Measurements from ENCODE around the gene ADAMTS2.
"Not testable (repeated sequence)": the region's sequence is repeated elsewhere in the genome, so short reads cannot be mapped to it uniquely, and the experiment has no call there.

ADAMTS2 gene

DNA sequence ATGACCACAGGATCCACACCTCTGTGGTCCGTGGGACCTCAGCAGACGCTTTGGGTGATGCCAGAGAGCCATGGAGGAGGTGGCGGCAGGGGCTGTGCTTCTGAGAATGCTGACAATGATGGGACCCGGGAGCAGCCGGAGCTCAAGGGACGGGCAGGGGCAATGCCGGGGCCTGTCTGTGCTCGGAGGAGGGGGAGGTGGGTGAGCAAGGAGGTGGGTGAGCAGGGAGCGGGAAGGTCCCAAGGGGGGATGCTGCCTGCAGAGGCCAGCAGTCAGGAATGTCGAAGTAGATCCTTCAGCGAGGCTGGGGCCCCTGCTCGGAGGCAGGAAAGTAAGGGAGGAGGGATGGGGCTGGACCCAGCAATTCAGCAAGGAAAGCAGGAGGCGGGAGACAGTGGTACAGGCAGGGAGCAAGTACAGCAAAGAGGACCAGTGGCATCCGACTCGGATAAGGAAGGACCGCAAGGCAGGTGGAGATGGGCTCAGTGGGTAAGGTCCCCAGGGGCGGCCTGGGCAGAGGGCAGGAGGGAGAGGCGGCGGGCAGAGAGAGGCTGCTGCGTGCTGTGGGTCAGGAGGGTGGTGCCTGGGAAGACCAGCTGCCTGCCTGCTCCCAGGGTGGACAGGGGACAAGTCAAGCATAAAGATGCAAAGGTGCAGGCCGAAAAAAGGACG, 49.0 kb downstream of the ADAMTS2 start:
- DNase-seq (ENCODE audit: low spot score): no peak

DNA sequence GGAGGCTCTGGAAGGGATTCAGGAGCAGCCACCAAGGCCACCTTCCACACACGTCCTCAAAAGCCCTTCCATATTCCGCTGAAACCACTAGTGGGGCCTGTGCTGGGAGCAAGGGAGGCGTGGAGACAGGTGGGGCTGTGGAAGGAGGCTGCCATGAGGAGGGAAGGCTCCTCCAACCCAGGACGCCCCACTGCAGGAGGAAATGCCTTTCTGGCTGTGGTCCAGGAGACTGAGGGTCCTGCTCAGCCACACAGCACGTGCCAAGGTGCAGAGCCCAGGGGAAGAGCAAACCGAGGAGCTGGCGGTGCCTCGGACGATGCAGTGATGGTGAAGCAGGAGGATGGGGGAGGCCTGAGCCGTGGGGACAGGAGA, 49.5 kb downstream of the ADAMTS2 start:
- DNase-seq (ENCODE audit: low spot score): no peak

DNA sequence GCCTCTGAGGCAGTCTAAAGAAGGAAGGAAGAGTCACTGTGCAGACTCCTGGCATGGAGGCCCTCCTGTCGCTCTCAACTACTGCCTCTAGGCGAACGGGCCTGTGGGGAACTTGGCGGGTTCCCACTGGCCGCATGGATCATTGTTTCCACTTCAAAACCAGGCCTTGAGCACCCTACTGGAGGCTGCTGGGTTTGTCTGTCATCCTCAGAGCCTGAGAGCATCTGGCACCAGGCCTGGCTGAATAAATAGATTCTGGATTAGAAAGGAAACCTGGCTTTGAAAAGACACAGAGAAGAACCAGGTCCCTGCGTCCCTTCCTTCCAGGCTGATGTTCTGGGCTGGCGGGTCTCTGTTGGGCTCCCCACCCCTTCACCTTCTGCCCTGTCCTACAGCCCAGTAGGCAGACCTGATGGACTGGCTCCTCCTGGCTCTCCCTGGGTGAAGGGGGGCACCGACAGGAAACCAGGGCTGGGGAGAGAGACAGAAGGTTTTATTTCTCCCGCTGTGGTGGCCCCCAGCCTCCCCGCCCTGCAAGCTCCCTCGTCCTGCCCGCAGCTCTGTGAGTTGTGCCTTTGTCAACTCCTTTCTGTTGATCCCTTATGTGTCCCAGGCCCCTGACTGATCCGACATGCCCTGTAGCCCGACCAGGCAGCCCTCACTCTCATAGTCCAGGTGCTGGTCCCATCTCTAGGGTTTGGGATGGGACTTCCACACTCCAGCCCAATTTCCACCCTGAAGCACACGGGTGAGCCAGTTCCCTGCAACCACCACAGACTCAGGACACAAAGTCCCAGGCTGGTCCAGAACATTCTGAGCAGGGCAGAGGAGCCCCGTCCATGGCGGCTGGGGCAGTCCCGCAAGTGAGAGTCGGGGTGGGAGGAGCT, 50.1 kb downstream of the ADAMTS2 start:
- DNase-seq (ENCODE audit: low spot score): no peak

DNA sequence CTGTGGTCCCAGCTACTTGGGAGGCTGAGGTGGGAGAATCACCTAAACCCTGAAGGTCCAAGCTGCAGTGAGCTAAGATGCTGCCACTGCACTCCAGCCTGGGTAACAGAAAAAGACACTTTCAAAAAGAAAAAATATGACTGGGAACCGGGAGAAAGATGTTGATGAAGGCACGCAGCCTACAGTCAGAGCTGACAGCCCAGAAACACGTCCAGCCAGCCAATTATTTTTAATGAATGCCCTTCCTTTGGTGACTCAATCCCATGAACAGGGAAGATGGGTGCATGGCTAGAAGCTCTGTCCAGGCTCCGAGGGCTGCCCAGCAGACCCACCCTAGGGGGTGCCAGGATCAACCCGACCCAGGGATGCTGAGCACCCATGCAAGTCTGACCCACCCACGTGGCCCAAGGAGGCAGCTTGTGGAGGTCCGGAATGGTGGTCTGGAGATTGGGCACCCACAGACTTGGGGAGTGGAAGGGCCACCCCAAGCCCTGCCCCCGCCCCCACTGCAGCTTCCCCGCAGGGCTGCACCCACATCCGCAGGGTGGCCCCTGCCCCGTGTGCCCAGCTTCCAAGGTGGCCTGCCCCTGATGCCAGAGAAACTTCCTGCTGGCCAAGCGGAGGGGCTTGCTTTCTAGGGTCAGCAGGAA, 51.0 kb downstream of the ADAMTS2 start:
- DNase-seq (ENCODE audit: low spot score): no peak

DNA sequence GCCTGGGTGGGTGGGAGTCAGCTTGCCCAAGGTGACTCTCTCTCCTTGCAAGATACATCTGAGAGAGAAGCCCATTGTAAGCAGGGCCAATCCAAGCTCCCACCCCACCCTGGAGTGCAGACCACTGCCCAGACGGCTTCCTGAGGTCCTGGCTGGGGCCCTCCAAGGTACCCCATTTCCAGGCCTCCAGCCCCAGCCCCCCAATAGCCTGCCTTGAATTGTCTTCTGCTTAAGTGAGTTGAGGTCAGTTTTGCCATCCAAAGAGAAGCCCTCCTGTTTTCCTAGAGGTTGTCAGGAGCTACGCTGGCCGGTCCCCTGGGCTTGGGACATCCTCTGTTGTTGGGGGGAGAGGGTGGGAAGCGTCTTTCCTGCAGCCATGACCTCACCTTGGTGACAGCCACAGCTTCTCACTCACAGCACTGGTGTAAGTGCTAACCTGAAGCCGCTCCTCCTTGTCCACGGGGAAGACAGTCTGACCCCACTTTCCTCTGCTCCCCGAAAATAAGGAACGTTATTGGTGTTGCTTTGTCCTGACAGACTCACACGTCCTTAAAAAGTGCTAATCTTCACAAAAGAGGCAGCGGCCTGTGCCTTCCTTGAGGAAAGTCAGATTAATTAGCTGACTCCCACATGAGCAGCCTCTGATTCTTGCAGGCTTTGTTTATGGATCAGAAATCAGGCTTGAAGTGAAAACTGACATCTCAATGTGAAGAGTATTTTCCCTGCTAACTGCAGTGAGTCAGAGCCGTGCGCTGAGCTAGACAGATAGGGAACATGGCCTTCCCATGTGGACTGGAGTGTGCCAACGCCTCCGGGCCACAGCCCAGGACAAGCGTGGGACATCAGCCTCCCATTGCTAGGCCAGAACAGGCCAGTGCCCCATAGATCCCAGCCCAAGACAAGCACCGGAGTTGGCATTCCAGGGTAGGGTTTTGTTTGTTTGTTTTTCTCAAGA, 52.3 kb downstream of the ADAMTS2 start:
- no peak for DNase-seq (ENCODE audit: low spot score)

DNA sequence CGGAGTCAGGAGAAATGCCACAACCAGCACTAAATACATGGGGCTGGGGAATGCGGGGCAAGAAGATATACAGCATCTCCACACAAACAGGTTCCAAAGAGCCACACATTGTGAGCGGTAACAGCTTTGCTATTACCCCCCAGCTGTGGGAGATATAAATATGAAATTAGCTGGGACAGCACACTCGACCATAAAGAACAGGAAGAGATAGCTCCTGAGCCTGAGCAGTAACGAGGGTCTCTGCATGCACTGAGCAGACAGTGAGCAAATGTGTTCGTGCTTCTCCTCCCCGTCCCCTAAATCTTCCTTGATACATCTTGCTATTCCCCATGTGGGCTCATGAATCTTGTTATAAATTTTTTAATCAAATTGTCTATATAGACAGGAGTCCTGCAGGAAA, 53.1 kb downstream of the ADAMTS2 start:
- DNase-seq (ENCODE audit: low spot score): no peak

DNA sequence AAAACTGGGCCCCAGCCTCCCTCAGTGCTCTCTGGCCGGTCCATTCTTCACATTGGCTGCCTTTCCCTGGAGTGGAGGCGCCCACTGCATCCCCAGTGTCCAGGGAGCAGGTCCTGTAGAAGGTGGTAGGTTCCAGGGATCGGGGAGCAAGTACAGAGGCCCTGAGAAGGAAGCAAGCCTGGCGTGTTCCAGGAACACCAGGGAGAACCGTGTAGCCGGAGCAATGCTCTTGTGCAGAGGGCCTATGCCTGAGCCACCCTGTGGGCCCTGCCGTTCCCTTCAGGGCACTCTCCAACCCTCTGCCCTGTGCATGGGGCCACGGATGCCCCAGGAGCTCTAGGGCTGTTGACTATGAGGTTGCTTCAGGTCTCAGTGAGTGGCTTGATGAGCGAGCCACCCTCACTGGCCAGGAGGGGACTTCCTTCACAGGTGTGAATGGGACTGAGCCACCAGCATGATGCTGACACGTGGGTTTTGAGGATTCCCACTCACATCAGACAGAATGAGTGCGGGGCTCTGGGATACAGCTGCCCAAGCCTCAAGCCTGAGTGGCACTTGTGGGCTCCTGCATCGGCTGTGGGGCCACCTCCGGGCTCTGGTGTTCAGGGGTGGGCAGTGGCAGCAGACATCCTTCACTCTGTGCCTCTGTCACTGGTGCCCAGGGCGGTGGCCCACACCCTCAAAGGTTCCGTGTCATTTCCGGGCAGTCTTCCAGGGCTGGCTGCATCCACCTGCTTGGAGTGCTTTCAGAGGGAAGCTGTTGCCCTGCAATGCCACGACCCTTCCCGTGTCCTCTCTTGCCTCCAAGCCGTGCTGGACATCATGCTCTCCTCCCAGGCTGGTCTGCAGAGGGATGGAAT, 54.4 kb downstream of the ADAMTS2 start:
- DNase-seq (ENCODE audit: low spot score): no peak

DNA sequence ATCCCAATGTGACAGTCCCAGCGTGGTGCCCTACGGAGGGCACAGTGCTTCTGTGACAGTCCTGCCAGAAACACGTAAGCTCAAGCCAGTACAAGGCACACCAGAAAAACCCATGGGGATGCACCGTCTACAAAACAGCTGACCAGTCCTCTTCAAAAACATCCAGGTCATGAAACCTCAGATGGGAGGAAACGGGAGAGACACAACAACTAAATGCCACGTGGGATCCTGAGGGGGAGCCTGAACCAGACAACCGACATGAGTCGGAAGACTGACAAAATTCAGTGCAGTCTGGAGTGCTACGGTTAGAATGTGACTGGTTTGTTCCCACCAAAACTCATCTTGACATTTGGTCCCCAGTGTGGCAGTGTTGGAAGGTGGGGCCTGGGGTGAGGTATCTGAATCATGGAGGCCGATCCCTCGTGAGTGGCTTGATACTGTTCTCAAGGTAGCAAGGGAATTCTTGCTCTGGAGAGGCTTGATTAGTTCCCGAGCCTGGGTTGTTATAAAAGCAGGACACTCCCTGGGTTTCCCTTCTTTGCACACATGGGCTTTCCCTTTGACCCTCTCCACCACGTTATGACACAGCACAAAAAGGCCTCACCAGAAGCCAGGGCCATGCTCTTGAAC, 55.4 kb downstream of the ADAMTS2 start:
- DNase-seq (ENCODE audit: low spot score): no peak

DNA sequence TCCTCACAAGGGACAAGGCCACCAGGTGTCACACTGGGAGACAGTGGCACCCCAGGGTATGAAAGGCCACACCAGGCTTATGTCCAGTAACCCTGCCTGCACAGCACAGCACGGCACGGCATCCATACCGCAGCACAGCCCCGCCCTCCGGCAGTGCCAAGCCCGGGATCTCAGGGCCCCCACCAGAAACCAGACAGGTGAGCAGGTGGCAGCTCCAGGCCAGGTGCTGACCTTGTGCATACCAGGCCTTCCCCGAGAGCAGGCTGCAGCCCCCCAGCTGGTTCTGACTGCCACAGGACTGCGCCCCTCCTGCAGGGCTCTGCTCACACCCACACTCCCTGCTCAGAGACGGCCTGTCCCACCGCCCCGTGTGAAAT, 56.5 kb downstream of the ADAMTS2 start:
- no peak for DNase-seq (ENCODE audit: low spot score)

DNA sequence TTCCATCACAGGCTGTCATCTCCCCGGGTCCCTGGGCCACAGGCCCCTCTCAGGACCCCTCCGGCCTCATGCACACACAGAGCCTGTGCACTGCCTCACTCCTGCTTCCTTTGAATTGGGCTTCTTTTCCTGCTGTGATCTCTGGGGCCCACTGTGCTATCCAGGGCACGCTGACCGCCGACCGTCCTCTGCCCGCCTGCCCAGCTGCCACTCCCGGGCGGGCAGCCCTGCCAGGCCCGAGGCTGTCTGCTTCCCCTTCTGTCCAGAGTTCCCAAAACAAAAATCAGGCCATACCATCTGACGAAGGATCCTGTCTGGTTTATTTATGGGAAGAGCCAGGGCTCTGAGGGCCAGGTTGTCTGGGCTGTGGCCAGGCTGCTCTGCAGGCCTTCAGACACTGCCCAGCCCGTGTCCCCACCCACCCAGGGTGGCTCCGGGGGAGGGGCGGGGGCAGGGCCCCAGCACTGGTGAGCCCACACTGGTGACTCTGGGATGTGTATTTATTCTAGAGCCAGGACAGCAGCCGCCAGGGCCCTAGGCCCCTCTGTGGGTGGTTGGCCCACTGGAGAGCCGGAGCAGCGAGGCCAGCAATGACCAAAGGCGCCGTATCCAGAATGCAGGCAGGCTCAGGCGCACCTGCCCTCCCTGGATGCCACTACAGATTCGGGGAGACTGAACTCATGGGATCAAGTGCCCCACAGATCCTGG, 57.0 kb downstream of the ADAMTS2 start:
- no peak for DNase-seq (ENCODE audit: low spot score)

DNA sequence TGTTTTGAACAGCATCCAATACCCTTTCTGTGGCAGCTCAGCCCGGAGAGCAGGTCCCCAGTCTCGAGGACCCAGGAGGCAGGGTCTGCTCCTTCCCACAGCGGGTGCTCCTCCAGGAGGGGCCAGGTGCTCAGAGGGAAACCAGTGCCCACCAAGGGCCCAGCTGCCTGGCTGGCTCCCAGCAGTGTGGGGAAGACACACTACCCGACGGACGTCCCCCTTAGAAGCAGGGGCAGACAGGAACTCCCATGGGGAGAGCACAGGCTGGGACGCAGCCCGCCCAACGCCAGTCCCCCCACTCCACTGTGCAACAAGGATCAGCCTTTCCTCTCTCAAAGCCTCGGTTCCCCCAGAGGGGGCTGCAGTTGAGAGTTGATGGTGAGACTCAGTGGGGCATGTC, 57.6 kb downstream of the ADAMTS2 start:
- DNase-seq (ENCODE audit: low spot score): no peak

DNA sequence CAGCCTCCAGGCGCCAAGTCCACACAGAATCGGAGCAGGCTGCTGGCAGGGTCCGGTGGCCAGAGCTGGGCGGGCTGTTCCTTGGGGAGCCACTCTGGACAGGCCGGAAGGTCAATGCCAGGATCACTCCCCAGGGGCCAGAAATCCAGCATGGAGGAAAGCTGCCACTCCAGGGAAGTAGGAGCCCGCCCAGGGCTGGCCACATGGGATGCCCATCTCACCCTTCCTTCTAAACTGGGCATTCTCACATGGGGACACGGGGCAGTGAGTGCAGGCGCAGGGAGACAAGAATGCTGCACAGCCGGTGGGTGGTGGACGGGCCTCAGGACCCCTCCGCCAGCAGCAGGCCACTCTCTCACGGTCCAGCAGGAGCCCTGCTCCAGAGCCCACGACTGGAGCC, 58.2 kb downstream of the ADAMTS2 start:
- DNase-seq (ENCODE audit: low spot score): no peak

DNA sequence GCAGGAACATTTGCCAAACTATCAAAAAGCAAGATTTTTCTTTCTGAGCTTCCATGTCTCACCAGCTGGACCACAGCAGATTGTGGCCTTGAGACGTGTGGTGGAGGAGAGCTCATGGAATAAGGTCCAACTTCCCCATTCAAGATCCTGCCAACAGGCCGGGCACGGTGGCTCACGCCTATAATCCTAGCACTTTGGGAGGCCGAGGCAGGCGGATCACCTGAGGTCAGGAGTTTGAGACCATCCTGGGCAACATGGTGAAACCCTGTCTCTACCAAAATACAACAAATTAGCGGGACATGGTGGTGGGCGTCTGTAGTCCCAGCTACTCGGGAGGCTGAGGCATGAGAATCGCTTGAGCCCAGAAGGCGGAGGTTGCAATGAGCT, 59.5 kb downstream of the ADAMTS2 start:
- DNase-seq (ENCODE audit: low spot score): not testable (repeated sequence)

DNA sequence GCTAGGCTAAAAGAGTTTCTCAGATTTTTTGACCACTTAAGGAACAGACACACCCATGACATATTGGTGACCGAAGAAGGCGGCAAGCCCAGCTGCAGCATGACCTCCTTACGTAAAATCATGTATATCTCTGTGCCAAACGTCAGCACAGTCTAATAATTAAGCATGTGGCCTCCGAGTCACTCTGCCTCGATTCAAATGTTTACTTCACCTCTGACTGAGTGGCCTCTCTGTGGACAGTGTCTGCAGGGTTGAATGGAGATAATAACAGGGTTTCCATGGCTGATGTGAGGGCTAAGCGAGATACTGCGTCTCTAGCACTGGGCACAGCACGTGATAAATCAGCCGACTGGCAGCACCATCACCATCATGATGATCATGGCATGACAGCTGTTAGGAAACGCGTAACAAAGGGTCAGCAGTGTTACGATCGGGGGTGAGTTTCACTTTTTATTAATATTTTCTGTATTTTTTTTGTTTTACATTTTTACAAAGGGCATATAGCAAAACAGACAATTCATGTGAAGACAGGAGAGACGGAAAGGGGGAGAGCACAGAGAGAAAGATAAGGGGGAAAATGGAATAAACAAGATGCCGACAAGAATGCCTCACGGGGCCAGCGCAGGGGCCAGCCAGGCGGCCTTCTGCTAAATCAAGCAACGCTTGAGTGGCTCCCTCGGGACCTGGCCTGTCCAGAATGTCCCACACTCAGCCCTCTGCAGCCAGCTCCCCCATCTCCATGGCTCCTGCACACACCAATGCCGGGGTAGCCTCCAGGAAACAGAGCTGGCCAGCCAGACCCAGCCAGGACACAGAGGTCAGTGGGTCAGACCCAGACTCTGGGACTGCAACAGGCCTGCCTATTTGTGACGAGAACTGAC, 60.3 kb downstream of the ADAMTS2 start:
- DNase-seq (ENCODE audit: low spot score): peak; percentile 61

DNA sequence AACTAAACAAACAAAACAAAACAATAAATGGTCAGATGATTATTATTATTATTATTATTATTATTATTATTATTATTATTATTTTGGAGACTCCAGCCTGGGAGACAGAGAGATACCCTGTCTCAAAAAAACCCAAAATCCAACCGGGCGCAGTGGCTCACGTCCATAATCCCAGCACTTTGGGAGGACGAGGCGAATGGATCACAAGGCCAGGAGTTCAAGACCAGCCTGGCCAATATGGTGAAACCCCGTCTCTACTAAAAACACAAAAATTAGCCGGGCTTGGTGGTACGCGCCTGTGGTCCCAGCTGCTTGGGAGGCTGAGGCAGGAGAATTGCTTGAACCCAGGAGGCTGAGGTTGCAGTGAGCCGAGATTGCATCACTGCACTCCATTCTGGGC, 61.4 kb downstream of the ADAMTS2 start:
- not testable (repeated sequence) for DNase-seq (ENCODE audit: low spot score)

DNA sequence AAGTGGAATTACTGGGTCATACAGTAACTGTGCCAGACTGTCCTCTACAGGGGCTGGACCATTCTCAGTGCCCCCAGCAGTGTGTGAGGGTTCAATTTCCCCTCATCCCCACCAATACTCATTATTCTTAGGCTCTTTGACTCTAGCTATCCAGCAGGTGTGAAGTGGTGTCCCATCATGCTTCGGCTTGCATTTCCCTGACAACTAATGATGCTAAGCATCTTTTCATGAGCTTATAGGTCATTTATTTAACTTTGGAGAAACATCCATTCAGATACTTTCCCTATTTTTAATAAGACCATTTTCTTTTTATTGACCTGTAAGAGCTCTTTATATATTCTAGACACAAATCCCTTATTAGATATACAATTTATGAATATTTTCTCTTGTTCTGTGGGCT, 63.6 kb downstream of the ADAMTS2 start:
- no peak for DNase-seq (ENCODE audit: low spot score)

DNA sequence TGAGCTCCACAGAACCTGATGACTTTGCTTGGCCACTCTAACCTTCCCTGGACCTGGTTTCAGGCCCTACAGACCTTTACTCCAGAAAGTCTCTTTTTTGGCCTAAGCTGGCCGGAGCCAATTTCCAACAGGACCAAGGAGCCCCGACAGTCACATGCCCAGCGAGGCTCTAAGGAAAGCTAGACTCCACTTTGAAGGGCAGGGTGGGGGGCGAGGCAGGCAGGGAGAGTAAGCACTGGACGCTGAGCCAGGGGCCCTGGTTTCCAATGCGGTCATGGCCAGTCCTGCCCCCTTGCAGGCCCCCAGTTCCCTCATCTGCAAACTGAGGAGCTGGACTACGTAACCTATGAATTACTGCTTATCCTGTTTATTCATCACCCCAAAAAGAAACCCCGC, 65.2 kb downstream of the ADAMTS2 start:
- no peak for DNase-seq (ENCODE audit: low spot score)

DNA sequence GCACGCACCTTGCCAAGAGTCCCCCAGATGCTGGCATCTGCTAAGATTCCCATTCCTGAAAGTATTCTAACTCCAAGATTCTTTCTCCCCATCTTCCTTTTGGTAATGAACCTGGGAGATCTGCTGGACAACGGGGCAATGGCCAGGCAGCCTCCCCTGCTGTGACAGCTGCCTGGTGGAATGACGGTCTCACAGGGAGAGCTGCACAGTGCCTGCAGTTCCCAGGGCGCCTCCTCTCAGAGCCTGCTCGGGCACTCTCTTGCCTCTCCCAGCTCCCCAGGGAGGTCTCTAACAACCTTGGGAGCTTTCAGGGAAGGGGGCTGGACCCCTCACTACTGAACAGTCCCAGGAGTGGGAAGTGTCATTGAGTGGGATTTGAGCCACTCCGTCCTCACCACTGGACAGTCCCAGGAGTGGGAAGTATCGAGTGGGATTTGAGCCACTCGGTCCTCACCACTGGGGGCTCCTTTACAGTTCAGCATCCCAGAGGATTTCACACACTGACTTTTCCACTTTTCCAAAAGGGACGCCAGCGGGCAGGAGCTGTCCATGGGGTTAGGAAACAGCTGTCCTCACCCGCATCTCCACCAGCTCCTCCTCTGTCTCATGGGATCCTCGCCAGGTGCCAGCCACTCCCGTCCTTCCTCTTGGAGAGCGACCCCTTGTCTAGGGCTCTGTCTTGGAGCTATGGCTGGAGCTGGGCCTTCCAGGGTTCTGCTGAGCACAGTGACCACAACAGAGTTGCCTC, 65.7 kb downstream of the ADAMTS2 start:
- no peak for DNase-seq (ENCODE audit: low spot score)
